Liver (tissue), 9 donors: ENCODE data around the gene ITPKB. TPM values are rescaled to one million over a fixed set of nuclear protein-coding genes. Genes with fewer than 3 reads are reported as not detected.

Source experiments
- DNase-seq: peaks from one replicate; pipeline ENCODE4 v3.0.0-alpha.2; 2017; ENCODE audit warnings: low spot score
- H3K27ac ChIP-seq, 2 donors: one replicate each; pipeline ENCODE4 v1.7.0; 2013; ENCODE audit warnings: inconsistent platforms in 2 of 2, low read length in 2 of 2, control low read depth in 1 of 2, low read depth in 1 of 2, mild to moderate bottlenecking in 1 of 2
- H3K27me3 ChIP-seq, 4 donors: one replicate each; pipeline versions ENCODE4 v1.6.1 to v1.7.0; 2013; ENCODE audit warnings: low read length in 3 of 4, inconsistent platforms in 1 of 4, mild to moderate bottlenecking in 1 of 4, moderate library complexity in 1 of 4; ENCODE audit not compliant: control insufficient read depth in 4 of 4, insufficient read depth in 4 of 4
- H3K36me3 ChIP-seq, 4 donors: one replicate each; pipeline versions ENCODE4 v1.6.1 to v1.7.0; 2013; ENCODE audit warnings: low read length in 3 of 4, mild to moderate bottlenecking in 3 of 4, low read depth in 1 of 4, moderate library complexity in 1 of 4; ENCODE audit not compliant: control insufficient read depth in 4 of 4, insufficient read depth in 3 of 4
- H3K4me1 ChIP-seq, 4 donors: one replicate each; pipeline versions ENCODE4 v1.6.1 to v1.7.0; 2013; ENCODE audit warnings: low read length in 3 of 4, mild to moderate bottlenecking in 3 of 4, moderate library complexity in 1 of 4; ENCODE audit not compliant: control insufficient read depth in 4 of 4, insufficient read depth in 4 of 4
- H3K4me3 ChIP-seq, 3 donors: one replicate each; pipeline versions ENCODE4 v1.6.1 to v1.7.0; 2013; ENCODE audit warnings: low read length in 3 of 3, control low read depth in 1 of 3, low read depth in 1 of 3, mild to moderate bottlenecking in 1 of 3
- H3K9ac ChIP-seq, 2 donors: one replicate each; pipeline ENCODE4 v1.7.0; 2013; ENCODE audit warnings: low read length in 2 of 2, mild to moderate bottlenecking in 2 of 2, moderate library complexity in 2 of 2, control low read depth in 1 of 2, low read depth in 1 of 2
- H3K9me3 ChIP-seq, 4 donors: one replicate each; pipeline versions ENCODE4 v1.6.1 to v1.7.0; 2013; ENCODE audit warnings: low read length in 3 of 4; ENCODE audit not compliant: control insufficient read depth in 4 of 4
- CTCF ChIP-seq: fragments of 150-350 bp; IDR thresholded peaks from 2 replicates; pipeline ENCODE4 v1.5.1; 2017; ENCODE audit warnings: improper control_type of control experiment, low read depth, low read length; ENCODE audit not compliant: missing input control
- EGR1 ChIP-seq, 2 donors: IDR thresholded peaks; 2 replicates each; pipeline ENCODE4 v1.6.1; 2016 to 2018; ENCODE audit warnings: antibody characterized with exemption in 2 of 2, low read depth in 2 of 2
- FOXA1 ChIP-seq: IDR thresholded peaks from 2 replicates; pipeline ENCODE4 v1.6.1; 2016; ENCODE audit warnings: antibody characterized with exemption
- FOXA2 ChIP-seq: IDR thresholded peaks from 2 replicates; pipeline ENCODE4 v1.6.1; 2016; ENCODE audit warnings: antibody characterized with exemption
- HNF4A ChIP-seq, 2 donors: conservative IDR thresholded peaks; 2 replicates each; pipeline ENCODE4 v1.6.1; 2016; ENCODE audit warnings: antibody characterized with exemption in 2 of 2, mild to moderate bottlenecking in 2 of 2
- HNF4G ChIP-seq: IDR thresholded peaks from 2 replicates; pipeline ENCODE4 v1.6.1; 2016; ENCODE audit warnings: antibody characterized with exemption
- MAX ChIP-seq: IDR thresholded peaks from 2 replicates; pipeline ENCODE4 v1.6.1; 2016; ENCODE audit warnings: antibody characterized with exemption
- NR2F2 ChIP-seq: IDR thresholded peaks from 2 replicates; pipeline ENCODE4 v1.6.1; 2016; ENCODE audit warnings: antibody characterized with exemption
- RAD21 ChIP-seq, 2 donors: IDR thresholded peaks; 2 replicates each; pipeline ENCODE4 v1.6.1; 2016; ENCODE audit warnings: antibody characterized with exemption in 2 of 2, mild to moderate bottlenecking in 2 of 2
- RXRA ChIP-seq, 2 donors: IDR thresholded peaks; 2 replicates each; pipeline ENCODE4 v1.6.1; 2017 to 2018; ENCODE audit warnings: antibody characterized with exemption in 2 of 2, mild to moderate bottlenecking in 1 of 2
- TAF1 ChIP-seq: conservative IDR thresholded peaks from 2 replicates; pipeline ENCODE4 v1.6.1; 2016; ENCODE audit warnings: antibody characterized with exemption, mild to moderate bottlenecking
- YY1 ChIP-seq: IDR thresholded peaks from 2 replicates; pipeline ENCODE4 v1.6.1; 2016; ENCODE audit warnings: antibody characterized with exemption, mild to moderate bottlenecking
- WGBS: extraction: QIAGEN DNeasy Blood & Tissue Kit; methylation state at CpG from one replicate; pipeline ENCODE4 v1.1.7; 2013; 5-methylcytosine and 5-hydroxymethylcytosine counted together
- polyA plus RNA-seq, 2 donors: library from polyadenylated mRNA; stranded (reverse) in 1 of 2; unstranded in 1 of 2; fragments of 200-250 nt in 1 of 2; fragments of >200 nt in 1 of 2; fragmentation: Nextera tagmentation in 1 of 2; extraction: Ambion mirVana in 1 of 2; gene quantifications; one replicate each; pipeline versions ENCODE4 v1.2.1 to v1.2.3, GENCODE V29; 2013 to 2015
- total RNA-seq, 2 donors: library from RNA; depleted of rRNA; stranded (reverse); fragments of >200 nt; gene quantifications; one replicate each; pipeline ENCODE4 v1.2.3, GENCODE V29; 2014
- TF ChIP-seq, protein P1 (sequence below): IDR thresholded peaks from 2 replicates; pipeline ENCODE4 v1.6.1; 2016; ENCODE audit warnings: antibody characterized with exemption
- TF ChIP-seq, protein P2 (sequence below): IDR thresholded peaks from 2 replicates; pipeline ENCODE4 v1.6.1; 2016; ENCODE audit warnings: antibody characterized with exemption
- donor health status: healthy.
- donor health status: healthy.
- donor health status: healthy.
- donor health status: healthy.
- donor health status: healthy.

Gene ITPKB
- total and polyA plus RNA-seq, 4 donors: 0.61 to 5.8 (median 3.7) TPM

GRCh38 chr1:226714148-226714547 lies 24.9 kb downstream of the ITPKB start (continued):
- TF ChIP-seq, protein P1, sequence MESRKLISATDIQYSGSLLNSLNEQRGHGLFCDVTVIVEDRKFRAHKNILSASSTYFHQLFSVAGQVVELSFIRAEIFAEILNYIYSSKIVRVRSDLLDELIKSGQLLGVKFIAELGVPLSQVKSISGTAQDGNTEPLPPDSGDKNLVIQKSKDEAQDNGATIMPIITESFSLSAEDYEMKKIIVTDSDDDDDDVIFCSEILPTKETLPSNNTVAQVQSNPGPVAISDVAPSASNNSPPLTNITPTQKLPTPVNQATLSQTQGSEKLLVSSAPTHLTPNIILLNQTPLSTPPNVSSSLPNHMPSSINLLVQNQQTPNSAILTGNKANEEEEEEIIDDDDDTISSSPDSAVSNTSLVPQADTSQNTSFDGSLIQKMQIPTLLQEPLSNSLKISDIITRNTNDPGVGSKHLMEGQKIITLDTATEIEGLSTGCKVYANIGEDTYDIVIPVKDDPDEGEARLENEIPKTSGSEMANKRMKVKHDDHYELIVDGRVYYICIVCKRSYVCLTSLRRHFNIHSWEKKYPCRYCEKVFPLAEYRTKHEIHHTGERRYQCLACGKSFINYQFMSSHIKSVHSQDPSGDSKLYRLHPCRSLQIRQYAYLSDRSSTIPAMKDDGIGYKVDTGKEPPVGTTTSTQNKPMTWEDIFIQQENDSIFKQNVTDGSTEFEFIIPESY: no peak
- TF ChIP-seq HNF4G (no peak), RXRA (IDR thresholded peaks at IDR 0.05) (no peak), YY1 (no peak), CTCF (no peak), NR2F2 (no peak), FOXA1 (no peak), HNF4A (conservative IDR thresholded peaks at IDR 0.05) (no peak), FOXA2 (no peak), TAF1 (no peak), MAX (no peak)
- TF ChIP-seq, protein P2, sequence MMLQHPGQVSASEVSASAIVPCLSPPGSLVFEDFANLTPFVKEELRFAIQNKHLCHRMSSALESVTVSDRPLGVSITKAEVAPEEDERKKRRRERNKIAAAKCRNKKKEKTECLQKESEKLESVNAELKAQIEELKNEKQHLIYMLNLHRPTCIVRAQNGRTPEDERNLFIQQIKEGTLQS: no peak

GRCh38 chr1:226712742-226713419 lies 26.2 kb downstream of the ITPKB start:
- H3K9me3 ChIP-seq: peaks cover 0 to 1% (median 0%) of the 10 kb centered on the region in 4 donors
- no peaks in the 10 kb centered on the region for H3K36me3 ChIP-seq
- no peak for DNase-seq
- H3K27me3 ChIP-seq: no peaks in the 10 kb centered on the region
- TF ChIP-seq RXRA (IDR thresholded peaks at IDR 0.05): no peak
- TF ChIP-seq HNF4A (conservative IDR thresholded peaks at IDR 0.05): no peak
- TF ChIP-seq, protein P1: no peak
- TF ChIP-seq MAX: no peak
- no peak for TF ChIP-seq FOXA2
- TF ChIP-seq RAD21 (IDR thresholded peaks at IDR 0.05): no peak
- TF ChIP-seq, protein P2: no peak
- no peak for TF ChIP-seq EGR1 (IDR thresholded peaks at IDR 0.05; ENCODE audit: low read depth in 2 of 2)
- no peak for TF ChIP-seq HNF4G
- 80% methylated on average over 19 of the region's 19 CpGs for WGBS
- H3K4me3 ChIP-seq: no peak overlapping the region
- H3K27ac ChIP-seq: no peak overlapping the region
- no peak overlapping the region for H3K9ac ChIP-seq
- H3K4me1 ChIP-seq: peaks cover 0 to 5% (median 2%) of the 10 kb centered on the region in 4 donors
